NCI-H460 (cell line): ENCODE data around the gene ARL11. TPM values are rescaled to one million over a fixed set of nuclear protein-coding genes. Genes with fewer than 3 reads are reported as not detected.
A peak's percentile ranks its signal among the peaks of the same experiment; 100 is the strongest.
"Not testable (repeated sequence)": the region's sequence is repeated elsewhere in the genome, so short reads cannot be mapped to it uniquely, and the experiment has no call there.

Experiments
- DNase-seq: peaks from one replicate; pipeline ENCODE4 v3.0.0-alpha.2; 2016; ENCODE audit warnings: low read depth; ENCODE audit errors: extremely low read depth
- polyA plus RNA-seq: library from polyadenylated mRNA; depleted of rRNA; stranded (reverse); fragments of >200 nt; gene quantifications from 2 replicates; pipeline ENCODE4 v1.2.3, GENCODE V29; 2014; cell fraction: nucleus; rRNA removed
- total RNA-seq: library from RNA; depleted of rRNA; stranded (reverse); fragments of >200 nt; shearing (Covaris generic); gene quantifications from 2 replicates; pipeline ENCODE4 v1.2.3, GENCODE V29; 2014; rRNA removed

Gene ARL11
- not detected in 2 replicates for total RNA-seq
- polyA plus RNA-seq = not detected in 2 replicates

DNA sequence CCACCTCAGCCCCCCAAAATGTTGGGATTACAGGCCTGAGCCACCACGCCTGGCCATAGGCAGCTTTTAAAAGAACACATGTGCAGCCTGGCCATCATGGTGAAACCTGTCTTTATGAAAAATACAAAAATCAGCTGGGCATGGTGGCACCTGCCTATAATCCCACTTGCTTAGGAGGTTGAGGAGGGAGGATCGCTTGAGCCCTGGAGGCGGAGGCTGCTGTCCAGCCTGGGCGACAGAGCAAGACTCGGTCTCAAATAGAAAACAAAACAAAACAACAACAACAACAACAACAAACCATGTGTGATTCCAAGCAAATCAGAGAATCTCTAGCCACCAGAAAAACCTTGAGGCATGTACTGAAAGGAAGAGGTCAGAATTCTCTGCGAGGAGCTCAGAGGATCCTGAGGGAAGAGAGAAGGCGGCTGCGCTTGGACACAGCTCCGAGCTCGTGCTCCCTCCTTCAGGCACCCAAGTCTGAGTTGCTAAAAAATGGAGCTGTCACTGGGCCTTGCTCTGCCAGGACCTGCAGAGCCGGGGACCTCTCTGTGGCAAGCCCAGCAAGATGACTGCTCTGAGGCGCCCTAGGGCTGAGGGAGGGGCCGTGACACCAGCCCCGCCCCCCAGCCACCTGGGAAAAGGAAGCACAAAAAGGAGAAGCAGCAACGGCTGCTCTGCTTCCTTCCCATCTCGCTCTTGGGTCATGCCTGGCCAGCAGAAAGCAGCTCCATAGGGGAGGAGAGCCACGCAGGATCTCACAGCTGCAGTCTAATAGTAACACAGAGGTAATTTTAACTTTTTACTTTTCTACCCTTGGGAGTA, at the start of gene ARL11:
Gene ARL11 (plus strand): TSS at position 677 of the 822 bp plus-strand sequence. CDS start 1,941 bp downstream, outside the sequence.
- no peak for DNase-seq

DNA sequence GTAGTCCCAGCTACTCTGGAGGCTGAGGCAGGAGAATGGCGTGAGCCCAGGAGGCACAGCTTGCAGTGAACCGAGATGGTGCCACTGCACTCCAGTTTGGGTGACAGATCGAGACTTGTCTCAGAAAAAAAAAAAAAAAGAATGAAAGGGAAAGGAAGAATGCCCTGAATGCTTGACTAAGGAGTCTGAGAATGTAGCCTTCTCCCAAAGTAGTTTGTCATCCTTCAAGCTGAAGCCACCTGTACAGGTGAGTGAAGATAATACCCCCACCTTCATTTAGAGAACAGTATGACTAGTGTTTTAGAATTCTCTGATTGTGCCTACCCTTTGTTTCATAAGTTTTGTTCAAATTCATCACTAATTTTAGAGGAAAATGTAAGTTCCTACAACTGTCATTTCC, 48.8 kb upstream of the ARL11 start:
- DNase-seq = no peak

DNA sequence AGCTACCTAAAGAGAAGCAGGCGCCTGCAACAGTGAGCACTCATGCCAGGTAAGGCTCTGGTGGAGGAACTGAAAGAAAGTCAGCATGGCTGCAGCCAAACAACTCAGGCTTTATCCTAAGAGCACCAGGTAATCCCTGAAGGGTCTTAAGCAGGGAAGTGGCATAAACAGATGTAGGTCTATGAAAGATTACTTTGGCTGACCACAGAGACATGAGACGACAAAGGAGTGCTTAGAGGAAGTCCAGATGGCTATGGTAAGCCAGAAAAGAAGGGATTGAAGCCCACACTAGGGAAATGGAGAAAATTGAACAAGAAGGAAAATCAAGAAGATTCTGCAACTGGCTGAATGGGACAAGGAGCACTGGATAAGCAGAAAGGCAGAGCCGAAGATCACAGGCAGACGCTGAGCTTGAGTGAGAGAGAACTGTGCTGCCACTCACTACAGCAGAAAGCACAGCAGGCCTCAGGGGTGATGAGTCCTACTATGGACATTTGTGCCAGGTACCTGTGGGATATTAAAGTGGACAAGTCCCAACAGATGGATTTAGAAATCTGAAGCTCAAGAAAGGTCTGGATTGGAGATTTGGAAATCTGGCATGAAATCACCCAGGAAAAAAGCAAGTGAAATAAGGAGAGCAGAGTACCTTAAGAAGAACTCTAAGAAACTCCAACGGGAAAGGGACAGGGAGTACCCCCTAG, 47.2 kb upstream of the ARL11 start:
- DNase-seq = no peak

- DNase-seq = no peak
Measured at GRCh38 chr13:49584771-49585182, 43.5 kb upstream of the ARL11 start.

GRCh38 chr13:49585220-49586157, 42.8 kb upstream of the ARL11 start, which contains the start of gene RCBTB1:
TSS of gene RCBTB1 (minus strand) at chr13:49585558. CDS start at chr13:49567279, 18,279 bp downstream.
- DNase-seq = peak; percentile 23

DNA sequence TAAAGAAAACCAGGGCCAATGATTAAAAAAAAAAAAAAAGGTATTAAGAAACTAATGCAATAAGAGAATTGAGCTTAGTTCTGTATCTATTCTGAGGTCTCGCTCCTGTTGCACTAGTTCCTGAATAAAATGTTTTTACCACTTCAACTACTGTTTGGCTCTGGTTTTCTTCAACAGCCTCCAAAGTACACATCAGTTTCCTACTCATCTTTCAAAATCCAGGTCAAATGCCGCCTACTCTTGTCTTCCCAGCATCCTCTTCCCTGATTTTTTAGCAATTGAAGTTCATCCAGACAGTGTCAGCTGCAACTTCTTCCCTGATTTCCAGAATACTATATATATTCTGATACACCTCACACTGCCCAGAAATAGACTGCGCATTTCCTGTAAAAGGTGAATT, 41.6 kb upstream of the ARL11 start:
- DNase-seq = no peak

GRCh38 chr13:49587311-49587847, 40.9 kb upstream of the ARL11 start:
- DNase-seq = no peak

GRCh38 chr13:49590714-49591113, 37.6 kb upstream of the ARL11 start:
- DNase-seq = not testable (repeated sequence)

DNA sequence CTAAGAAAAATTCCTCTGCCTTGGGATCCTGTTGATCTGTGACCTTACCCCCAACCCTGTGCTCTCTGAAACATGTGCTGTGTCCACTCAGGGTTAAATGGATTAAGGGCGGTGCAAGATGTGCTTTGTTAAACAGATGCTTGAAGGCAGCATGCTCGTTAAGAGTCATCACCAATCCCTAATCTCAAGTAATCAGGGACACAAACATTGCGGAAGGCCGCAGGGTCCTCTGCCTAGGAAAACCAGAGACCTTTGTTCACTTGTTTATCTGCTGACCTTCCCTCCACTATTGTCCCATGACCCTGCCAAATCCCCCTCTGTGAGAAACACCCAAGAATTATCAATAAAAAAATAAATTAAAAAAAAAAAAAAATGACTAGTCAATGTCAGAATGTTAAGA, 34.4 kb upstream of the ARL11 start:
- not testable (repeated sequence) for DNase-seq

GRCh38 chr13:49594576-49594975, 33.7 kb upstream of the ARL11 start:
- DNase-seq = no peak

DNA sequence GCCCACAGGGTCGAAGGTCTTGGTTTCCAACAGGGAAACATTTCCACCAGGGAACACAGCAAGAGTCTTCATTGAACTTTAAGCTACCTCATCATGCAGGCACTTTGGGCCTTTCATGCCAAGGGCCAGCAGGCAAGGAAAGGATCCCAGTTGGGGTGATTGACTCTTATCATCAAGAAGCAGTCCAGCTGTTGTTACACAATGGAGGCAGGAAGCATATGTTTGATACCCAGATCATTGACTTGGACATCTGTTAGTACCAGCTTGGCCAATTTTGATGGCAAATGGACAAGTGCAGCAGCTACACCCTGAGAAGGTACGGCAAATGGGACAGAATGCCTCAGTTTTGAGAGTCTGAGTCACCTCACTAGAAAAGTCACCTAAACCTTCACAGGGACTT, 32.1 kb upstream of the ARL11 start:
- no peak for DNase-seq

DNA sequence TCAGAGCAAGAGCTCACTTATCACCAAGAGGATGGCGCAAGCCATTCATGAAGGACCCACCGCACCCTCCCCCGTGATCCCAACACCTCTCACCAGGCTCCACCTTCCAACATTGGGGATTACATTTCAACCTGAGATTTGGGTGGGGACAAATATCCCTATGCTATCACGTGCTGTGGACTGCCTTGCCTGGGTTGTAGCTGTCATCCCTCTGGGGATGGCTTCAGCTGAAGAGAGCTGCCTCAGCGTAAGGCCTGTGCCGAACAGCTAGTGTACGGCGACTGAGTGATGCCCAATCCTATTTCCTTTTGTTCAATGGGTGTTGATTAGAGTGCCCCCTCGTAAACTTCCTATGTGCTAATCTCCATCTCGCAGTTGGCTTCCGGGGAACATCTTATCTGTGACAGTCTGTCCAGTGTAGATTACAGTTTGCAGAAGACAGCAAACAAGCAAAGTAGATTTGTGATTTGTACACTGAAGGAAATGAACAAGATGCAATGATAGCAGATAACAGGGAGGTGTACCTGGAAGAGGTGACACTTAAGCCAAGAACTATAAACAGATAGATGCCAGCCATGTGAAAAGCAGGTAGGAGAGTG, 31.2 kb upstream of the ARL11 start:
- DNase-seq = no peak

- no peak for DNase-seq
Measured at GRCh38 chr13:49602005-49602404, 26.3 kb upstream of the ARL11 start.

- not testable (repeated sequence) for DNase-seq
Measured at GRCh38 chr13:49602615-49603014, 25.7 kb upstream of the ARL11 start.

GRCh38 chr13:49604570-49604969, 23.7 kb upstream of the ARL11 start:
- DNase-seq = no peak

DNA sequence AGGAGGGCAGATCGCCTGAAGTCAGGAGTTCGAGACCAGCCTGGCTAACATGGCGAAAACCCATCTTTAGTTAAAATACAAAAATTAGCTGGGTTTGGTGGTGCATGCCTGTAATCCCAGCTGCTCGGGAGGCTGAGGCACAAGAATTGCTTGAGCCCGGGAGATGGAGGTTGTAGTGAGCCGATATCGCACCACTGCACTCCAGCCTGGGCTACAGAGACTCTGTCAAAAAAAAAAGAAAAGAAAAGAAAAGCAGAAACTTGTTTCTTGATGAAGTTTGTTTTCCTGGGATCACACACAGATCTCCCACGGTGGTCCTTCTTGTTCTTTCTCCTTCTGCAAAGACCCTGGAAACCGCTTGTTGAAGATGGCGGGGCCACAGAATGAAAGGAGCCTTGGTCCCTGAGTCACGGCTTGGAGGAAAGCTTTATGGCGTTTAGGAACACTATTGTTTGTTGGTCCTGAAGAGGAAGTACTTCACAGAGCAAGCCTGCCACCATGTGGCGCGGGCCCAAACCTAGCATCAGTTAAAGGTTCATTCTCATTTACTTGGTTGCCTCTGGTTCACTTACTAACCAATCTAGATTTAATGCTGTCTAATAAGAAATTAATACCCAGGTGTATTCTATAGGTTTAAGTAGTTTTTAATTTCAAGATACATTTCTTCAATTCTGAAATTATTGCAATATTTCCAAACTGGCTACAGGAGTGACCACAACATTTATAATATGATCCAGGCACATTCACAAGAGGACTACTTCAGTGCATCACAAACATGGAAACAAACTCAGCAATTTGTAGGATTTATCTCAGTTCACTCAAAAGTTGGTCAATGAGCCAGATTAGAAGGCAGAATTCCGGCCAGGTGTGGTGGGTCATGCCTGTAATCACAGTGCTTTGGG, 21.3 kb upstream of the ARL11 start:
- DNase-seq = peak; percentile 83

DNA sequence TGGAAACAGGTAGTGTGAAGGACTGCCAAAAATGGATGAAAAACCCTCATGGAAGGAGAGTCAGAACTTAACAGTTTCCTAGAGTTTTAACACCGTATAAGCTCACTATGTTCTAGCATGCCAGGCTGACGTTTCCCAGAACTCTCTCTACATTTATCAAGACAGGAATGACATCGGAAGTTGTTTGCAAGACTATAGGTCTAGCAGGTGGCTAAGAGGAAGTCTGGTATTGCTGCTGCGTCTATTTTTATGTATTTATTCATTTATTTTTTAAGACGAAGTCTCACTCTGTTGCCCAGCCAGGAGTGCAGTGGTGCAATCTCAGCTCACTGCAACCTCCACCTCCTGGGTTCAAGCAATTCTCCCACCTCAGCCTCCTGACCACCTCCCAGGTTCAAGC, 20.5 kb upstream of the ARL11 start:
- no peak for DNase-seq

GRCh38 chr13:49608651-49609331, 19.5 kb upstream of the ARL11 start:
- DNase-seq = no peak
